ENCODE data around the gene RNU5D-1.
A peak's percentile ranks its signal among the peaks of the same experiment; 100 is the strongest.

The RNU5D-1 gene

GRCh38 chr1:44733365-44733764 is 2.4 kb upstream of the RNU5D-1 start:
- no peak for DNase-seq (ENCODE audit: low read depth in 3 of 3)

DNA sequence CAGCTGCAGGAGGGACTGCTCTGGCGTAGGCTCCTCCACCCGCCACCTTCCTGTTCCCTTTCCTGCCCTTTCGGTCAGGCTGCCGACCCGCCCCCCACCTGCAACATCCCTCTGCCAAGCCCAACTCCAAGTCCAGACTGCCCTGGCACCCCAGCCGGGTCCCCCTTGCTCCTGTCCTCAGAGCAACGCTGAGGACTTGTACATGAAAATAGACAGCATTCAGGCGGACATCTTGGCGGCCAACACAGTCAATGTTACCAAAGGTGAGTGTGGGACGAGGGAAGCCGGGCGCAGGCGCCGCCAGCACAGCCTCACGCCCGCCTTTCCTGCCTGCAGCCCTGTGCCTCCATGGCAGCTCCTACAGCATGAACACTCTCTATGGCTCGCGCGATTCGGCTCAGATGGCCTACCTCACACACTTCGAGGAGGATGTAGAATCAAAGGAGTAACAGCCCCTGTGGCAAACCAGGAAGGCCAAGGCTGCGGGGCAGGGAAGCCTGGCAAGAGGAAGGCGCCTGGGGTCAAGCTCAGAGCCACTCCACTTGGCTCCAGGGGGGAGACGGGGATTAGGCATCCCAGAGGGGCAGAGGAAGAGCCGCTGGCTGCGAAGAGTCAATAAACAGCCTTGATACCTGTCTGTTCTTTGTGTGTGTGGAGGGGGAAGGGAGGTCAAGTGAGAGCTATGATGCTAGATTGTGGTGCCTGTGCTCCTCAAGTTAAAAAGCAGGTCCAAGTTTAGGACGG is 5.8 kb downstream of the RNU5D-1 start:
- DNase-seq (ENCODE audit: low read depth in 3 of 3), result no peak

DNA sequence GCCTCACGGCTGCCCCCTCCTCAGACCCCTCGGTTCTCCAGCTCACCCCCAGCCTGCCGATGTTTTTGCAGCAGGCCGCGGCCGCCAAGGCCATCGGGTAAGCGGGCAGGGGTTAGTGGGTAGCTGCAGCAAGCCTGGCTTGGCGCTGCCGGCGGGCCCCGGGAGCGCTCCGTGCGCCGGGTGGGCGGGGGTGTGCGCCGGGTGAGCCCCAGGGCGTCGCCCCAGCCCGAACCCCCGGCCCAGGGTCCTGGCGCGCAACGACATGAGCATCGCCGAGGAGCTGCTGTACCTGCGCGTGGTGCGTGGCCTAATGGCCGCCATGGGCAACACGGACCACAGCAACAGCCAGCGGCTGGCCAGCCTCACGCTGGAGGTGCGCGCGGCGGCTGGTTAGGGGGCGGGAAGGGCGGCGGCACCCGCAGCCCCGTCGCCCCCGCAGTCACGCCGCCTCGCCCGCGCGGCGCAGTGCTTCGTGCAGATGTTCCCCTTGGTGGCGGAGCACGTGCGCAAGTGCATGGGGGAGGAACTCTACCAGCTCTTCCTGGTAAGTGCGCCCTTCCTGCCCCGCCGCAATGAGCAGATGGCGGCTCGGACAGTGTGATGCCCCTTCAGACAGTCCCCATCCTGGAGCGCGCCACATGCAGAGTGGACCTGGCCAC is 6.5 kb downstream of the RNU5D-1 start:
- no peak for DNase-seq (ENCODE audit: low read depth in 3 of 3)

DNA sequence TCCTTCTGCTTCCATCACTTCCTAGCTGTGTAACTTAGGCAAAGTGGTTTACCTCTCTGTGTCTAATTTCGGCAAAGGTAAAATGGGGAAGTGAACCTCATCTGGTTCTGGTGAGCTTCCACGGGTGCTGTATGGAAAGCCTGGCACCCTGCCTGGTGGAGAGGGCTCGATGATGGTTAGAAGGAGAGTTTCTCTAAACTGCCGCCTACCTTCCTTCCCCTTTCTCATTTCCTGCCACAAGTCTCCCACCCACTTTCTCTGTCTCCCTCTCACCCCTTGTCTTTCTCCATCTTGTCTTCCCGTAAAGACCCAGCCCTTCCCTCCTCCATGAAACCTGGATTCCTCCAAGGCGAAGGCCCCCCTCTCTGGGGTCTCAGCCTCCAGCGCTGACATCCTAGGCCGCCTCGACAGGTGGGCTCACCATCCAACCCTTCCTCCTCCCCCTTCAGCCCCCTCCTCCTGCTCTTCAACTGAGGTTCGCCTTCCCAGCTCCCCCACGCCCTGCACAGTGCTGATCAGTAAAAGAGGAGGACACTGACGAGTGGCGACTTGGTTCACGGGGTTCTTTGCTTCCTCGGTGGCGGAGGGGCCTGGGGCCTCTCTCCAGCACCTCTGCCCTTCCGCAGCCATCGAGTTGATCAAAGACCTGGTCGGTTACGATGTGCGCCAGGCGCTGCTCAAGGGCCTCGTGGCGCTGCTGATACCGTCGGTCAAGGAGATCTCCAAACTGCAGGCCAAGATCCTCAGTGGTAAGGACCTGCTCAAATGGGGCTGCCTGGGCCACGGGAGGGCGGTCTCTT is 7.3 kb downstream of the RNU5D-1 start:
- DNase-seq (ENCODE audit: low read depth in 3 of 3), result peak in 1 of 3 experiments; percentile 68

DNA sequence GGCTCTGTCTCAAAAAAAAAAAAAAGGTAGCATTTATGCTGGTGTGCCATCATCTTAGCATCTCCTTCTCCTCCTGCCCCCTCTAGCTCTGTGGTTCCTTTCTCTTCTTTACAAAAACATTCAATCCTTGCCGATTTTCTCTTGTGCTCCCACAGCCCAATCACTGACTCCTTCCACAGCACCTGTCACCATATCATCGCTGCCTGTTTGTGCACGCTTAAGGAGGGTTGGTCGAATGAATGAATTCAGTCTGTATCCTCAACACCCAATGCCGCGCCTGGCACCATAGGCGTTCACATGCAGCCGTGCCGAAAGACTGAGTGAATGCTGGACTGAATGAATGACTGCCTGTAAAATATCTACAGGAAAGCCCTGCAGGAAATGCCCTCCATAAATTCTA is 7.9 kb downstream of the RNU5D-1 start:
- no peak for DNase-seq (ENCODE audit: low read depth in 3 of 3)

- peak; percentile 67 to 85 (median 82) for DNase-seq (ENCODE audit: low read depth in 3 of 3)
Measured at GRCh38 chr1:44721485-44722361, 9.2 kb downstream of the RNU5D-1 start.

DNA sequence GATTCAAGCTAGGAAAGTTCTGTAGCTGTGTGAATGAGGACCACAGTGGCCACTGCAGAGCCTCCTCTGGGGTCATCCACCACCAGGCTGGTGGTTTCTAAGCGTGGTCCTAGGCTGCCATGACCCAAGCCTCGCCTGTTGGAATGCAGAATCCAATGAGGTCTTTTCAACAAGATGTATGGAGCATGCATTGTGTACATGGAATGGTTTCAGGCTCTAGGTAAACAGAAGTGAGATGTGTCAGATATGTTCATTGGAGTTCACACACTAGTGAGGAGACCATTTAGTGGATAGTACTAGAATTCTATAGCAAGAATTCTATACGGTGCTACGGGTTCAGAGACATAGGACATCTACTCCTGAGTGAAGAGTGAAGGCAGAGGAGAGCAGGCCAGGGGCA is 10.7 kb downstream of the RNU5D-1 start:
- no peak for DNase-seq (ENCODE audit: low read depth in 3 of 3)

DNA sequence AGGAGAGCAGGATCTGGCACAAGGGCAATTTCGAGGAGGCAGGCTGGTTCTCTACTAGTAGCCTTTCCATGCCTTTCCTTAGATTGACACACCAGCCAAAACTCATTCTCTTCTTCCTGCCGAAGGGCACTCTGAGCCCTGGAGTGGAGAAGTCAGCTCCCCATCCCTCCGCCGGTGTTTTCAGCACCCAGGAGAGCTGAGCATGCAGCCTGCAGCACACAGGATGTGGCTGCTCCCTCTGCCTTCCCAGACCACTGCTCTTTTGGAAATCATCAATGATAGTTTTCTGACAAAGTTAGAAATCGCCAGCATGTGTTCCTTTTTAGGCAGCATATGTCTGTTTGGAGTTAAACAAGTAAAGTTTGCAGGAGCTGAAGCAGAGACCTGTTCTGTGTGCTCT is 11.7 kb downstream of the RNU5D-1 start:
- no peak for DNase-seq (ENCODE audit: low read depth in 3 of 3)

DNA sequence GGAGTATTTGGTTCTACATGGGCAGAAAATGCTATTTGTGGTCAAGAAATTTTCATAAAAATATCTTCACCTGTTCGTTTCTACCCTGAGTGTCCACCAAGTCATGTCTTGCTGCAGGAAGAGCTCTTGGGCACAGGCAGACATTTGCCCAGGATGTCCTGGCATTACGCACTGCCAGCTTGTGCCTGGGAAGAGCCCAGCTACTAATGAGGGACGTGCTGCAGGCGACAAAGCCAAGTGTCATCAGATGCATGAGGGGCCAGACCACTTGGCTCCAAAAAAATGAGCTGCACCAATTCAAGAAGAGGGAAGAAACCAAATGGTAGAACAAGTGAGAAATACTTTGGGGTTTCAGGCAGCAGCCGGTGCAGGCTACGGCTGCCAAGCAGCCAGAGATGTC is 12.9 kb downstream of the RNU5D-1 start:
- DNase-seq (ENCODE audit: low read depth in 3 of 3), result no peak

GRCh38 chr1:44717653-44718052 is 13.3 kb downstream of the RNU5D-1 start:
- no peak for DNase-seq (ENCODE audit: low read depth in 3 of 3)

GRCh38 chr1:44717156-44717555 is 13.8 kb downstream of the RNU5D-1 start:
- DNase-seq (ENCODE audit: low read depth in 3 of 3), result no peak

DNA sequence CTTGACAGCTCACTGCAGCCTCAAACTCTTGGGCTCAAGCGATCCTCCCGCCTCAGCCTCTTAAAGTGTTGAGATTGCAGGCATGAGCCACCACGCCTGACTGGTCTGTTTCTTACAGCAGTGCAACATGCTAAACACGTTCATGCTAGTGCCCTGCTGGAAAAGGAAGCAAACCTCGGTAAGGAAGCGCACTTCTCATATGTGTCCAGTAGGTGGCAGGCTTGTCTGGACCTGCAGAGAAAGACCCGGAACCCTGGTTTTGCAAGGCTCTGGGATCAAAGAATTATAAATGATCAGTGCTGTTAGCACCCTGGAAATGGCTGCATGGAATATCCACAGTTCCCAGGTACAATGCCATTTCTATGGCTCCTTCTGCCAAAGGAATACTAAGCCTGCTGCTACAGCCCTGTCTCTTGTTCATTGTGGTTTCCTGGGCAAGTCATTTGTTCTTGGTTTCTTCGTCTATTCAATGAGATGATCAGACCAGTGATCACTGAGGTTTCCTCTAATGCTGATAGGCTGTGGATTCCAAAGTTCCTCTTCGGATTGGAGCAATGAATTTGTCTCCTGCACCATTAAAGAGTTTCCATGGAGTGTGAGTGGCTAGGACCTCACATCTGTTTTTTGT is 15.9 kb downstream of the RNU5D-1 start:
- DNase-seq (ENCODE audit: low read depth in 3 of 3), result peak in 2 of 3 experiments; percentile 46 to 60

GRCh38 chr1:44714532-44714931 is 16.4 kb downstream of the RNU5D-1 start:
- DNase-seq (ENCODE audit: low read depth in 3 of 3), result no peak

- no peak for DNase-seq (ENCODE audit: low read depth in 3 of 3)
Measured at GRCh38 chr1:44713321-44713781, 17.6 kb downstream of the RNU5D-1 start.

GRCh38 chr1:44707959-44708831 is 22.8 kb downstream of the RNU5D-1 start:
- no peak for DNase-seq (ENCODE audit: low read depth in 3 of 3)

DNA sequence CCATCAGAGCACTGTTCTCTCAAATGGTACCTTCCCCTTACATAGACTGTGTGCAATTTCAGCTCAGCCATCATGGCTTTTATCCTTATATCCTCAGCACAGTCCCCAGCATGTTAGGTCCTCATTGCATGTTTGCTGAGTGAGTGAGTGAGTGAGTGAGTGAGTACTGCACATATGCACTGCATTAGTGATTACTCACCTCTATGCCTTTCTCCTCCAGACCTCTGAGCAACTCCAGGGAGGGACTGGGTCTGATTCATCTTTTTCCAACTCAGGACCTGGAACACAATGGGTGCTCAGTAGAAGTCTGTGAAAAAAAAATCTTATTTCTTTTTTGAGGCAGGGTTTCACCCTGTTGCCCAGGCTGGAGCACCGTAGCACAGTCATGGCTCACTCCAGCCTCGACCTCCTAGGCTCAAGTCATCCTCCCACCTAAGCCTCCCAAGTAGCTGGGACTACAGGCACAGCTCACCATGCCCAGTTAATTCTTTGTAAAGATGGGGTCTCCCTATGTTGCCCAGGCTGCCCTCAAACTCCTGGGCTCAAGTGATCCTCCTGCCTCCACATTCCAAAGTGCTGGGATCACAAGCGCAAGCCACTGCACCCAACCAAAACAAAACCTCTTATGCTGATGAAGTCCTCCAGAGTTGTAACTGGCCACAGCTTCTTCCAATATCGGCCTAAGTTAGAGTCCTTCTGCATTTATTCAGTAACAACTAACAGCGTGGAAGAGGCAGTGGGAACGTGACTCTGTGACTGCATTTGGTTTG is 23.7 kb downstream of the RNU5D-1 start:
- no peak for DNase-seq (ENCODE audit: low read depth in 3 of 3)

DNA sequence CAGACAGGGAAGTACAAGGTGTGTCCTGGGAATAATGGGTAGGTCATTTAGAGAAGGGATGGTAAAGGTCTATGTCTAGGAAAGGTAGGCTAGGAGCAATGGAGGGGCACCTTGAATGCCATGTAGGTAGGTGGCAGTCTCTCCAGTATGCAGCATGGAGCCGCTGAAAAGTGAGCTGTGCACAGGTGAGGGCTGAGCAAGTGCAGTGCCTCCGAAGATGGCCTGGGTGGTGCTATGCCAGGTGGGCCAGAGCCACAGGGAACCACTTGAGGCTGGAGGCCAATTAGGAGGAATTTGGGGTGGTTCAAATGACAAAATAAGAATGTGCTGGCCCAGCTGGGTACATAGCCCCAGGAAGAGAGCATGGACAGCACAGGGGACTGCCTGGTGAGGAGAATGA is 25.0 kb downstream of the RNU5D-1 start:
- no peak for DNase-seq (ENCODE audit: low read depth in 3 of 3)

GRCh38 chr1:44705470-44705869 is 25.5 kb downstream of the RNU5D-1 start:
- no peak for DNase-seq (ENCODE audit: low read depth in 3 of 3)

- no peak for DNase-seq (ENCODE audit: low read depth in 3 of 3)
Measured at GRCh38 chr1:44701141-44701573, 29.8 kb downstream of the RNU5D-1 start.
